IMR-90 (cell line): Measurements from ENCODE around the gene KCNIP3.

Experiments
- BHLHE40 ChIP-seq: fragments of 150-350 bp; IDR thresholded peaks from 2 replicates; pipeline ENCODE4 v1.6.1; 2016; ENCODE audit warnings: mild to moderate bottlenecking, low read depth, low read length
- RAD21 ChIP-seq: IDR thresholded peaks from 2 replicates; pipeline ENCODE4 v1.6.1; 2012; ENCODE audit warnings: low read length, improper control_type of control experiment
- TF ChIP-seq, protein P1 (sequence below): conservative IDR thresholded peaks from 2 replicates; pipeline ENCODE4 v1.5.1; 2012; ENCODE audit warnings: mild to moderate bottlenecking, low read depth, low read length, improper control_type of control experiment
- TF ChIP-seq, protein P2 (sequence below): fragments of 150-350 bp; IDR thresholded peaks from 2 replicates; pipeline ENCODE4 v1.6.1; 2017; ENCODE audit warnings: mild to moderate bottlenecking, antibody characterized with exemption, low read length, low read depth

DNA sequence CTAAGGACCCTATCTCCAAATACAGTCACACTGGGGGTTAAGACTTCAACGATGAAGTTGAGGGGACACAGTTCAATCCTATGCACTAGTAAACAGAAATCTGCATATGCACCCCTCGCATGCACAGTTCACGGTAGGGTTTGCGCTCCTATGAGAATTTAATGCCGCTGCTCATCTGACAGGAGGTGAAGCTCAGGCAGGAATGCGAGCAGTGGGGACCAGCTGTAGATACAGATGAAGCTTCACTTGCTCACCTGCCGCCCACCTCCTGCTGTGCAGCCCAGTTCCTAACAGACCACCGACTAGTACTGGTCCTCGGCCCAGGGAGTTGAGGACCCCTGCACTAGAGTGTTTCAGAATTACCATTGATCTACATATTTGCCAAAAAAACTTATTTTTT lies 65.3 kb downstream of the KCNIP3 start:
- TF ChIP-seq, protein P1, sequence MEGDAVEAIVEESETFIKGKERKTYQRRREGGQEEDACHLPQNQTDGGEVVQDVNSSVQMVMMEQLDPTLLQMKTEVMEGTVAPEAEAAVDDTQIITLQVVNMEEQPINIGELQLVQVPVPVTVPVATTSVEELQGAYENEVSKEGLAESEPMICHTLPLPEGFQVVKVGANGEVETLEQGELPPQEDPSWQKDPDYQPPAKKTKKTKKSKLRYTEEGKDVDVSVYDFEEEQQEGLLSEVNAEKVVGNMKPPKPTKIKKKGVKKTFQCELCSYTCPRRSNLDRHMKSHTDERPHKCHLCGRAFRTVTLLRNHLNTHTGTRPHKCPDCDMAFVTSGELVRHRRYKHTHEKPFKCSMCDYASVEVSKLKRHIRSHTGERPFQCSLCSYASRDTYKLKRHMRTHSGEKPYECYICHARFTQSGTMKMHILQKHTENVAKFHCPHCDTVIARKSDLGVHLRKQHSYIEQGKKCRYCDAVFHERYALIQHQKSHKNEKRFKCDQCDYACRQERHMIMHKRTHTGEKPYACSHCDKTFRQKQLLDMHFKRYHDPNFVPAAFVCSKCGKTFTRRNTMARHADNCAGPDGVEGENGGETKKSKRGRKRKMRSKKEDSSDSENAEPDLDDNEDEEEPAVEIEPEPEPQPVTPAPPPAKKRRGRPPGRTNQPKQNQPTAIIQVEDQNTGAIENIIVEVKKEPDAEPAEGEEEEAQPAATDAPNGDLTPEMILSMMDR: no peak
- TF ChIP-seq, protein P2, sequence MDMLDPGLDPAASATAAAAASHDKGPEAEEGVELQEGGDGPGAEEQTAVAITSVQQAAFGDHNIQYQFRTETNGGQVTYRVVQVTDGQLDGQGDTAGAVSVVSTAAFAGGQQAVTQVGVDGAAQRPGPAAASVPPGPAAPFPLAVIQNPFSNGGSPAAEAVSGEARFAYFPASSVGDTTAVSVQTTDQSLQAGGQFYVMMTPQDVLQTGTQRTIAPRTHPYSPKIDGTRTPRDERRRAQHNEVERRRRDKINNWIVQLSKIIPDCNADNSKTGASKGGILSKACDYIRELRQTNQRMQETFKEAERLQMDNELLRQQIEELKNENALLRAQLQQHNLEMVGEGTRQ: no peak
- TF ChIP-seq BHLHE40 (no peak), RAD21 (no peak)
